ENCODE results near the gene STT3B.

DNA sequence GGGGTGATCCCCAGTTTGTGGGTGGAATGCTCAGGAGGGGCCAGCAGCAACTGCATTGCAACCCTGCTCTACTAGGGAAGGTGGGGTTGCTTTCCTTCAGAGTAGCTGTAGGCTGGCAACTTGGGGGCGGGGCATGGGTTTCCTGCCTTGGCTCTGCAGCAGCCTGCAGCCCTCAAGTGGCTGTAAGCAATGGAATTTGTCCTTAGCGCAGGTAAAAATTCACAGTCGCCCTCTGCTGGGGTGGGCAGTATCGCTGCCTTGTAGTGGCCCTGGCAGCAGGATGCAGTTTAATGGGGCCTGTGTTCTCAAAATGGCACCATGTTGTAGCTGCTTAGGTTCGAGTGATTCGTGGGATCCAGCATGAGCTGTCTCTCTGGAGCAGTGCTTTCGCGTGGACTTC lies 29.8 kb downstream of the STT3B start:
- TF ChIP-seq CTCF (conservative IDR thresholded peaks at IDR 0.05; ENCODE audit: low read depth, low read length): no peak
- TF ChIP-seq USF2 (IDR thresholded peaks at IDR 0.05; ENCODE audit: low read depth, low read length): no peak
- TF ChIP-seq BHLHE40 (IDR thresholded peaks at IDR 0.05; ENCODE audit: low read depth, low read length): no peak
- no peak for TF ChIP-seq RAD21 (IDR thresholded peaks at IDR 0.05; ENCODE audit: low read length)
- no peak for TF ChIP-seq MAZ (IDR thresholded peaks at IDR 0.05; ENCODE audit: borderline replicate concordance, low read depth, low read length)
- no peak for TF ChIP-seq POLR2A (IDR thresholded peaks at IDR 0.05; ENCODE audit: low read depth, low read length)
- no peak for TF ChIP-seq SMC3 (IDR thresholded peaks at IDR 0.05; ENCODE audit: low read depth, low read length)
- TF ChIP-seq CEBPB (IDR thresholded peaks at IDR 0.05; ENCODE audit: low read depth, low read length): no peak
- TF ChIP-seq, protein P1, sequence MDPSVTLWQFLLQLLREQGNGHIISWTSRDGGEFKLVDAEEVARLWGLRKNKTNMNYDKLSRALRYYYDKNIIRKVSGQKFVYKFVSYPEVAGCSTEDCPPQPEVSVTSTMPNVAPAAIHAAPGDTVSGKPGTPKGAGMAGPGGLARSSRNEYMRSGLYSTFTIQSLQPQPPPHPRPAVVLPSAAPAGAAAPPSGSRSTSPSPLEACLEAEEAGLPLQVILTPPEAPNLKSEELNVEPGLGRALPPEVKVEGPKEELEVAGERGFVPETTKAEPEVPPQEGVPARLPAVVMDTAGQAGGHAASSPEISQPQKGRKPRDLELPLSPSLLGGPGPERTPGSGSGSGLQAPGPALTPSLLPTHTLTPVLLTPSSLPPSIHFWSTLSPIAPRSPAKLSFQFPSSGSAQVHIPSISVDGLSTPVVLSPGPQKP (IDR thresholded peaks at IDR 0.05; ENCODE audit: borderline replicate concordance, low read depth, low read length): no peak
- no peak for TF ChIP-seq MAFK (IDR thresholded peaks at IDR 0.05; ENCODE audit: low read depth, low read length)
- no peak for TF ChIP-seq RCOR1 (IDR thresholded peaks at IDR 0.05; ENCODE audit: insufficient replicate concordance, low read length)
- TF ChIP-seq MXI1 (IDR thresholded peaks at IDR 0.05; ENCODE audit: borderline replicate concordance, low read depth, low read length): no peak
- no peak for TF ChIP-seq CHD1 (IDR thresholded peaks at IDR 0.05; ENCODE audit: low read depth, low read length)
